ENCODE results near the gene RNASET2. TPM values are rescaled to one million over a fixed set of nuclear protein-coding genes. Genes with fewer than 3 reads are reported as not detected.
"Not testable (repeated sequence)": the region's sequence is repeated elsewhere in the genome, so short reads cannot be mapped to it uniquely, and the experiment has no call there.

The RNASET2 gene
- polyA plus RNA-seq, 4 donors: 55.0 to 71.3 (median 61.3) TPM

- no peak for DNase-seq (ENCODE audit: low read depth in 4 of 4, low spot score in 3 of 4)
Measured at GRCh38 chr6:166929542-166930189, 26.7 kb downstream of the RNASET2 start.

- DNase-seq (ENCODE audit: low read depth in 4 of 4, low spot score in 3 of 4): no peak
Measured at GRCh38 chr6:166928644-166929541, 27.5 kb downstream of the RNASET2 start.

- DNase-seq (ENCODE audit: low read depth in 4 of 4, low spot score in 3 of 4): no peak
Measured at GRCh38 chr6:166927935-166928643, 28.3 kb downstream of the RNASET2 start.

DNA sequence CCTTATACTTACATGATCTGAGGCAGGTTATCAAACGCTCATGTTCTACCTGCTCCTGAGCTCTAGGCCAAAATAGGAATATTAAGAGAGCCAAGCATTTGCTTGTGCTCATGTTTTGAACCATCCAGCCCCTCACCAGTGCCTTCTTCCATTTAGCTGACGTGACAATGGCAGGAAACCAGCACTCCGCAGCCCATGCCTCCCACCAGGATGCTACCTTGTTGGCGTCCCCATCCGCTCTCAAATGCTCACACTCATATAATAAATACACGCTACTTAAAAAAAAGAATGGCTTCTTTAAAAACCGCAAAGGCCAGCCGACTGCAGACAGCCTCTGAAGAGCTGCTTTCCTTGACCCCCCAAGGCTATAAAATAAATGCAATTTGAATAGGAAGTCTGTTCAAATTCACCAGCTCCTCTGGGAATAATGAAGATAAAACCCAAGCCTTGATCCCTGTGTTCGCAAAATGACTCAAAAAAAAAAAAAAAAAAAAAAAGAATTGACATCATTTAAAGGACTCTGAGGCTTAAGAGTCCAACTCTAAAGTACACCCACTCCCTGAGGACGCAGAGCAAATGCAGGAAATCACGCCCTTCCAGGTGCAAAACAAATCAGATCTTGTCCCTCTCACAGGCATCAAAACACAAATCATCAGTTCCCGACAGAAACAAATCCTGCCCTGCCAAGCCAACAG lies 29.0 kb downstream of the RNASET2 start:
- no peak for DNase-seq (ENCODE audit: low read depth in 4 of 4, low spot score in 3 of 4)

DNA sequence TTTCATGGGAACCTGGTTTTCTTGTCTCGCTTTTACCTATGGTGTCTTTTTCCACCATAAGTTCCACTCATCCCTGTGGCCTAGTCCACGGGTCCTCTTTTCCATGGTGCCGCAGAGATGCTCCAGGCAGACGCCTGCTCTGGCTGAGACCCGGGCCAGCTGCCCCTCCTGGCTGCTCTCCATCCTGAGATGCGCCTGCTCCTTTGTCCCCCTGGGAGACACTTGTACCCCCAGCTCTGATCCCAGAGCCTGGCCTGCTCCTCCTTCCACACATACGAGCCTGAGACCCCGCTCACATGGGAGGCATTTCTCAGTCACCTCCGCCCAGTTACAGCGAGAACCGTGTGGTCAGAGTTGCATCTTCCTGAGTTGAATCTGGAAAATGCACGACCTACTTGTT lies 29.6 kb downstream of the RNASET2 start:
- no peak for DNase-seq (ENCODE audit: low read depth in 4 of 4, low spot score in 3 of 4)

- DNase-seq (ENCODE audit: low read depth in 4 of 4, low spot score in 3 of 4): no peak
Measured at GRCh38 chr6:166925141-166925996, 31.0 kb downstream of the RNASET2 start.

GRCh38 chr6:166924531-166924930 lies 31.8 kb downstream of the RNASET2 start:
- DNase-seq (ENCODE audit: low read depth in 4 of 4, low spot score in 3 of 4): no peak

GRCh38 chr6:166922937-166923336 lies 33.4 kb downstream of the RNASET2 start:
- DNase-seq (ENCODE audit: low read depth in 4 of 4, low spot score in 3 of 4): no peak

DNA sequence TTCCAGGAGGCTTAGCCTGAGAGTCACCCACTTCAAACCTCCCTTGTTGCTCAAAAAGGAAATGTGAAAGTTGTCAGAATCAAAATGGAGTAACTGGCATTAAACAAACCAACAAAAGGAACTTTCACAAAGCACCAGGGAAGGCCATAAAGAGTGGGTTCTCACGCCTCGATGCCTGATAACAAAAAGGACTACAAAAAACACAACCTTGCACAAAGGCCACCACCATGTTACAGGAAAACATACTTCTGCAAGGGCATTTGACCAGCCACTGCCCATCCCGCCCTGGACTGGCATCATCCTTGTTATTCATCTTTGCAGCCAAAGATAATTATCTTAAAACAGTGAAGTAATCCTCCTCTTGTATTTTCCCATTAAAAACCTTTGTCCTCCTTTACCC lies 34.8 kb downstream of the RNASET2 start:
- DNase-seq (ENCODE audit: low read depth in 4 of 4, low spot score in 3 of 4): no peak

GRCh38 chr6:166916824-166917223 lies 39.5 kb downstream of the RNASET2 start:
- no peak for DNase-seq (ENCODE audit: low read depth in 4 of 4, low spot score in 3 of 4)

DNA sequence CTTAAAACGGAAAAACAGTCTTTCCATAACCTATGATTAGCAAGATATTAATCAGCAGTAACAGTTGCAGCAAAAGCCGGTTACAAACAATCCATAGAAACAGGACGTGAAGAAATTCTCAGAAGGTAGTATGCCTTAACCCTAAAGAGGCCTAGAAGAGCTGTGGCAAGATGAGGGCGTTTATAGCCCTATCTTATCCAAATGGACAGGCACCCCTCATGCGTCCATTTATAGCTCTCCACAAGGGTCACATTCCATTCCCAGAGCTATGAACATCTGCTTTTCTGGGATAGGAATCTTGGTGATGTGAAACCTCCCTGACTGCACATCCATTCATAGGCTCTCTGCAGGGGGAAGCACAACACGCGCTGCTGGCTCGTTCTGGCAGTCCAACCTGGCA lies 40.9 kb downstream of the RNASET2 start:
- not testable (repeated sequence) for DNase-seq (ENCODE audit: low read depth in 4 of 4, low spot score in 3 of 4)

DNA sequence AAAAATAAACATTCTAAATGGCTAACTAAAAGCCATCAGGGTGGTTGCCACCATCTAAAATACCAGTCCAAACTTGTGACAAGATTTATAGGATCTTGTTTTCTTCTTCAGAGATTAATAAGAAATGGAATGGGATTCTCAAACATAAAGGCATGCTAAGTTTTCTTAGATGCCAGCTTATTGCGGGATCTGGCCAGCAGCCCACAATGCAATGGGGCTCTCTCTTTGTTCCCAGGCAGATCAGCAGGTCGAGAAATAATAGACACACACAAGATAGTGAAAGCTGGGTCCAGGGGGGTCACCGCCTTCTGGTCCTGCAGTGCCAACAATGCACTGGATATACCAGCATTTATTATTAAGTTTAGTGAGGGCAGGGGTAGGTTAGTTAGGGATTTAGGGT lies 41.4 kb downstream of the RNASET2 start:
- DNase-seq (ENCODE audit: low read depth in 4 of 4, low spot score in 3 of 4): not testable (repeated sequence)

DNA sequence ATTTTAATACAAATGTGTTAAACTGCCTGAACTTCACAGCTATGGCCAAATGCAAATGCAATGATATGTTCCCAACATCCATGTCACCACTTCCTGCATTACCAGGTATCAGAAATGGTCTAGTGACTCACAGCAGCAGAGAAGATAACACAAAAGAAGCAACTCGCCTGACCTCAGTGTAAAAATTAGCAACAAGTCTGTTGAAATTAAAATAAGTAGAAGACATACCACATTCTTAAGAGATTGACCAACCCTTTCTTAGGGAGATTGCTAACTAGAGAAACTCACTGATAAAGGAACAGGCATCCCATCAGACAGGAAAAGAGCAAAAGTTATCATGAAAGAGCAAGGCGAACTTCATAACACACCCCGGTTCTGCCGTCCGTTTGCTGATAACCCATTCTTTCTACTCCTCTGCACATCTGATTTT lies 45.1 kb downstream of the RNASET2 start:
- no peak for DNase-seq (ENCODE audit: low read depth in 4 of 4, low spot score in 3 of 4)

- no peak for DNase-seq (ENCODE audit: low read depth in 4 of 4, low spot score in 3 of 4)
Measured at GRCh38 chr6:166910601-166911000, 45.7 kb downstream of the RNASET2 start.

DNA sequence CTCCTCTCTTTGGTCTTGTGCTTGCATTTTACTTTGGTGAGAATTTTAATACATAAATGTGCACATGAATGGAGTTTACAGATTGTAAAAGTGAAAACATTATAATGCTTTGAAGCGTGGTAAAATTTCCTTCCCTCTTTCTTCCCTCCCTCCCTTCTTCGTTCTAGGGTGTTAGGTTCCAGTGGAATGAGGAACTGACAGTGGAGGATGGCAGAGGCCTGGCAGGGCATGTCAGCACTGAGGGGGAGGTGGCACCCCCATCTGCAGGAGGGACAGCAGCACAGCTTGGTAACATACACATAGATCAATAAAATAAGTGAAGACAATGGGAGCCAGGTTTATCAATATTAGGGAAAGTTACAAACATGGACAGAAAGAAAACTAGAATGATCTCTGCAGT lies 47.5 kb downstream of the RNASET2 start:
- no peak for DNase-seq (ENCODE audit: low read depth in 4 of 4, low spot score in 3 of 4)

- no peak for DNase-seq (ENCODE audit: low read depth in 4 of 4, low spot score in 3 of 4)
Measured at GRCh38 chr6:166907871-166908806, 48.2 kb downstream of the RNASET2 start.

DNA sequence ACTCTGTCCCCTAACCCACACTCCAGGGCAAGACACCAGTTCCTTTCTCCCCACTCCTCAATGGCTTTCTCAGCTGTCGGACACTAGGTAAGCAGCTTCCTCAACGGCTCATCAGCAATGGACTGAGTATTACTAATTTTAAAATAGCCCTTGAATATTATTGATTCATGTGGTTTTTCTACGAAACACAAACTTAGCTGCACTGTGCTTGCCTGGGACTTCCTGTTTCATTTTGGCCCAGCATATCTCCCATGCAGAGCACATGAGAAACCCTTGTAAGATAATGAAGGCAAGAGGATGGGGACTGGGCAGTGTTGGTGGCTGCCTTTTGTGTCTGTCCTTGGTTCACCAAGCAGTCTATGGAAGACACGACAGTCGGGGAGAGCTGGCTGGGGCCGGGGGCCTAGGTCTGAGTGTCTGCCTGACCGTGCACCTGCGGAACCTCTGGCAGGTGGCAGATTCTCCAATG lies 48.9 kb downstream of the RNASET2 start:
- no peak for DNase-seq (ENCODE audit: low read depth in 4 of 4, low spot score in 3 of 4)

DNA sequence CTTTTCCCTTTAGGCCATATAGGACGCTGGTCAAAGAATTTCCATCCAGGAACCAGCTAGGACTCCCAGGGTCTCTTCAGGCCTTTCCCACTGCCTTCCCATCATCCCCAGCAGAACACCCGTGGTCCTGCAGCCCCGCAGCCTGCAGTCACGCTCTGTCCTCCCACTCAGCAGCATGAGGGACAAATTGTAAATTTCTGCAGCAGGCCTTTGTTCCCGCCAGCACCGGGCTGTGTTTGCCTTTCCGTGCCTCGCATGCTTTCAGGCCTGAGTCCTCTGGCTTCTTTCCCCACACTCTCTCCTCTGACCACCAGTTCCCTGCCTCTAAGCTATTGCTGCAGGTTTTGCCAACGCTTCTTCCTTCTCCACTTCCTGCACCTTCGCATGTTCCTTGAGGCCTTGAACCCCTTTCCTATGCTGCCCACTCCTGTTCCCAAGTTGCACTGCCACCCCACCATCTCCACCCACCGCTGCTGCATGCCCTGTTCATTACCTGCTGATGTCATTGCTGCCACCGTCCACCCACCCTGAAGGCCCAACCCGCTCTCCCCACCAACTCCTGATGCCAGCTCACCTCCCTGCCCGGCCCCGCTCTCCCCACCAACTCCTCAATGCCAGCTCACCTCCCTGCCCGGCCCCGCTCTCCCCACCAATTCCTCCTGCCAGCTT lies 49.8 kb downstream of the RNASET2 start:
- DNase-seq (ENCODE audit: low read depth in 4 of 4, low spot score in 3 of 4): no peak

All from right renal pelvis (tissue), 4 donors.